ENCODE results near the gene VASH2.

DNA sequence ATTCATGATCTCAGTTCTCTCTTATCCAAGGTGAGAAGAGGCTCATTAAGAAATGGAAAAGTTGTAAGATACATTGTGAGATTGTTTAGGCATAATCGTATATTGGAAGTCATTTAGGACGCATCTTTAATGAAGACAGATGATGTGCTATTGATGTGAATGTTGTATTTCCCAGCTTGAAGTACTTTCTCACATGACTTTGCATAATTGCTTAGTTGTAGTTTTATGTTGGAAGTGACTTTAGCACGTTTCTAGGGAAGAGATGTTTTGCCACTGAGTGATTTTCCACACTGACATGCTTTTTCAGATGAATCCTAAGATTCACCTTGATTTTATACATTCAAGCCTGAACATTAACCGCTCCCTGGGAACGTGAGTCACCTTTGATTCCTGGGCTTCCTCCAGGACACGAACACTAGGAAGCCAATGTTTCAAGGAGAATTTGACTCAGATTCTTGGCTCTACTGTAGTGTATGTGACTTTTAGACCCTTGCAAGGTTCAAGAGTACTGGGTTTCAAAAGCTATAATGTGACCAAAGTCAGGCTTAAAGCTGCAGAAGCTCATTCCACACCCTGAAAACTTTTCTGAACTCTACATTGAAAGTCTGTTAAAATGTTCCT lies 37.5 kb downstream of the VASH2 start:
- TF ChIP-seq, protein P1, sequence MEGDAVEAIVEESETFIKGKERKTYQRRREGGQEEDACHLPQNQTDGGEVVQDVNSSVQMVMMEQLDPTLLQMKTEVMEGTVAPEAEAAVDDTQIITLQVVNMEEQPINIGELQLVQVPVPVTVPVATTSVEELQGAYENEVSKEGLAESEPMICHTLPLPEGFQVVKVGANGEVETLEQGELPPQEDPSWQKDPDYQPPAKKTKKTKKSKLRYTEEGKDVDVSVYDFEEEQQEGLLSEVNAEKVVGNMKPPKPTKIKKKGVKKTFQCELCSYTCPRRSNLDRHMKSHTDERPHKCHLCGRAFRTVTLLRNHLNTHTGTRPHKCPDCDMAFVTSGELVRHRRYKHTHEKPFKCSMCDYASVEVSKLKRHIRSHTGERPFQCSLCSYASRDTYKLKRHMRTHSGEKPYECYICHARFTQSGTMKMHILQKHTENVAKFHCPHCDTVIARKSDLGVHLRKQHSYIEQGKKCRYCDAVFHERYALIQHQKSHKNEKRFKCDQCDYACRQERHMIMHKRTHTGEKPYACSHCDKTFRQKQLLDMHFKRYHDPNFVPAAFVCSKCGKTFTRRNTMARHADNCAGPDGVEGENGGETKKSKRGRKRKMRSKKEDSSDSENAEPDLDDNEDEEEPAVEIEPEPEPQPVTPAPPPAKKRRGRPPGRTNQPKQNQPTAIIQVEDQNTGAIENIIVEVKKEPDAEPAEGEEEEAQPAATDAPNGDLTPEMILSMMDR (IDR thresholded peaks at IDR 0.05; ENCODE audit: insufficient read depth, low read length, poor library complexity, severe bottlenecking): no peak
- no peak for TF ChIP-seq EZH2phosphoT487 (conservative IDR thresholded peaks at IDR 0.05; ENCODE audit: low read length)
